GM21723 (cell line): ENCODE data around the gene CLASP1.
"Not testable (repeated sequence)": the region's sequence is repeated elsewhere in the genome, so short reads cannot be mapped to it uniquely, and the experiment has no call there.

Experiments used
- ATAC-seq: cut with Tn5 transposase; IDR thresholded peaks from one replicate; pipeline ENCODE4 v1.9.1; 2021; ENCODE audit warnings: mild to moderate bottlenecking, moderate library complexity; ENCODE audit not compliant: unreplicated experiment

Gene CLASP1

GRCh38 chr2:121359716-121360565, 289.3 kb downstream of the CLASP1 start:
- no peak for ATAC-seq

- no peak for ATAC-seq
Measured at GRCh38 chr2:121359170-121359569, 290.1 kb downstream of the CLASP1 start.

DNA sequence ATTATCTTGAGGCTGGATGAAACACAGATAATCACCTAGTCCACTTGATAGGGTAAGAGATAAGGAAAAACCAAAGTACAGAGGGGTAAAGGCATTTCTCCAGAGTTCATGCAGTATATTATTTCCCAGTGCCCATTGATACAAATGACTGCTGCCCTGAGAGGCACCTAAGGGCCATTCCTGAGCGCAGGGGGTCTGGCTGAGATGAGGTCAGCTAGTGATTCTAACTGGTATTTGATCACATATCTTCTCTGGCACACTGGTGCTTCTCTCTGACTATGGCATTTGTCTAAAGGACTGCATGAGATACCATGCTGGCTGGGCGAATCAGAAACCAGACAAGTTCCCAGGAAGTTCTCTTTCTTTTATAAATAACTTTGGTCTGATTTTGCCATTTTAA, 291.0 kb downstream of the CLASP1 start:
- ATAC-seq, result no peak

DNA sequence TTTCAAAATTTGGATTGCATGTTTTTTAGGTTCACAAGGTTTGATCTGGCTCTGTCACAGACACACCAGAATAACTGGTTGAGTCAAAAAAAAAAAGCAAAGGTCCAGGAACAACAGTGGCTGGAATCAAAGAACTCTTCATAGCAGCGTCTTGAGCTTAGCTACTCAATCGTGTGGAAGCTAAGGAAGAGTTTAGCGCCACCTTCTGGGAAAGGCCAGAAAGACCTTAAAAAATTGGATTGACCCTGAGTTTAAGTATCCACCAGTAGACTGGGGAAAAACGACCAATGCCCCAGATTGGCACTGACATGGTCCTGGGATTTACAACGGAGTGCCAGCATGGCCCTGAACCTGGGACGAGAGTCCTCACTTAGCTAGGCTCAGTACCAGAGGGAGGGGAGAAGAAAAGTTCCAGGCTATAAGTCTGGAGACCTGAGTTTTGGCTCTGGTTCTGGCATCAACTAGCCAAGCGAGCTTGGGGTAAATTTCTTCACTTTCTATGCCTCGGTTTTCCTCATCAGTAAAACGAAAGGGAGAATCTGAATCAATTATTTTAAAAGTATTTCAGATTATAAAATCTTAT, 293.1 kb downstream of the CLASP1 start:
- ATAC-seq, result no peak

DNA sequence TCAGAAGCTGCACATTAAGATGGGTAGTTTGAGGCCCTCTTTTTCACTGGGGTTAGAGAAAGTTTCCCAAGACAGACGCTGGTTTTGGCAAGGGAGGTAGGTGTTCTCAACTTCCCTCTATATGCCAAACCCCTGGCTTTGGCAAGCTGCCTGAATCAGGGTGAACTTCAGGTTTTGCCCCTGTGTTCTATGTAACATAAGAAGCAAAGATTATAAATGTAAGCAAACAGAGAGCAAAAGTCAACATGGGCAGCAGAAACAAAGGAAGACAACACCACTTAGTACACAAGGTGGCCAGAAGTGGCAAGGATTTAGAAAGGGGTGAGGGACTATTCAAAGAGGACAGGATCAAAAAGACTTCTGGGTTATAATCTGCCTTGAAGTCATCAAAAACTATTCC, 293.8 kb downstream of the CLASP1 start:
- ATAC-seq, result no peak

GRCh38 chr2:121351521-121352318, 297.5 kb downstream of the CLASP1 start:
- ATAC-seq, result no peak

- ATAC-seq, result no peak
Measured at GRCh38 chr2:121350890-121351289, 298.4 kb downstream of the CLASP1 start.

DNA sequence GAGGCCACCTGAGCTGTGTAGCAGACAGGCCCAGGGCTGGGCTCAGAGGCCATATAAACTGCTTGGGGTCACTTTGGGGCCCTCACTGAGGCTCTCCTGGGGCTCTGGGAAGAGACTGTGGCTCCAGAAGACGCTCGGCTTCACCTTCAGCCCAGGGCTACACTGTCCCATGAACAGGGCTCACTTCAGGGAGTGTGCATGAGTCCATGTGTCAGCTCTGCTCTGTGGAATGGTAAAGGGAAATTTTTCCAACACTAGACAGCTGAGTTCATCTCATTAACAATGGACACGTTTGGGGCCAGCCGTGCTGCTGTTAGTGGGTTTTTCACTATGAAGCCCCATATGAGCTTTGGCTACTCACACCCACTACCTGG, 298.9 kb downstream of the CLASP1 start:
- no peak for ATAC-seq

GRCh38 chr2:121349721-121350401, 299.4 kb downstream of the CLASP1 start:
- ATAC-seq, result no peak

GRCh38 chr2:121348128-121348740, 301.0 kb downstream of the CLASP1 start:
- no peak for ATAC-seq

DNA sequence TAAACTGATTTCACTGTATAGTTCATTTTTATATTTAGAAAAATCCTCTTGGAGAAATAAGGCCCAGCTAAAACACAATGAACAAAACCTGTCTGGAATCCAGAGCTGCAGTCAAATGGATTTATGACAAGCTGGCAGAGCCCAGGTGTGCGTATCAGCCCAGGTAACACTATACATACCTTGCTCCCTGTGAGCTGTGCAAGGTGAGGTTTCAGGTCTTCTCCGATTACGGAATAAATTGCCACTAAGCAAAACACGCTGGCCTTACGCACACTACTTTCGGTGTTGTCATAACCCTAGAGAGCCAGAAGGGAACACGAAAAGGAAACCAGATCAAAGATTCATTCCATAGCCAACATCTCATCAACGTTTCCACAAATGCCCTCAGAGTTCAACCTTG, 302.4 kb downstream of the CLASP1 start:
- ATAC-seq, result no peak

DNA sequence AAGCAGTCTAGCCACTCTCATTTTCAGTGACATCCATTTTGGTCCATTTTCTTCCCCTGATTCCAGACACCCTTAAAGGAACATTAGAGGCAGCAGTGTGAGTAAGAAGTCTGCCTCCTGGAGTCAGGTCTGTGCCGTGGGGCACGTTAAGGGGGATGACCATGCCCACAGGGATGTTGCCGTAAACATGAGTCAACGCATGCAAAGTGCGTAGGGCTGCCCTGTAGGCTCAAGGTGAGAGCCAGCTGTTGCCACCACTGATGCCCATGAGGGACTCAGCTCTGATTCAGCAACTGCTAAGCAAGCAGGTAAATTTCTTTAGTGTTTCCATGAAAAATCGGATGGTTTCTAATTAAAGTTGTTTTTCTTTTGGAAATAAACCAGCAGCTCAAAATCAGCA, 302.9 kb downstream of the CLASP1 start:
- no peak for ATAC-seq

DNA sequence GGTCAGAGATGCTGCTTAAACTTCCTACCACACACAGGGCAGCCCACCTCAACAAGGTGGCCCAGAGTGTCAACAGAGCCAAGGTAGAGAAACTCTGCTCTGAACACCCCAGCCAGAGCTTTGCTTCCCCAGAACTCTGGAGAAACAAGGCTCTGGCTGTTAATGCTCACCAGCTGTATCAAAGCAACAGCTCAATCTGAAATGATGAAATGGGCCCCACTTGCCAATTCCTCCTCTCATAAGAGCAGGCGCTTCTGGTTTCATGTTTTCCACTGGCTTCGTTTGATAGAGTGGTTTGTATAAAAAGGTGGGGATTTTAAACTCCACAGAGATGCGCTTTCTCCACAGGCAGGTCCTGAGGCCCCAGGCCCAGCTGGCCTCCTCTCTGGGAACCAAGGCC, 303.4 kb downstream of the CLASP1 start:
- no peak for ATAC-seq

DNA sequence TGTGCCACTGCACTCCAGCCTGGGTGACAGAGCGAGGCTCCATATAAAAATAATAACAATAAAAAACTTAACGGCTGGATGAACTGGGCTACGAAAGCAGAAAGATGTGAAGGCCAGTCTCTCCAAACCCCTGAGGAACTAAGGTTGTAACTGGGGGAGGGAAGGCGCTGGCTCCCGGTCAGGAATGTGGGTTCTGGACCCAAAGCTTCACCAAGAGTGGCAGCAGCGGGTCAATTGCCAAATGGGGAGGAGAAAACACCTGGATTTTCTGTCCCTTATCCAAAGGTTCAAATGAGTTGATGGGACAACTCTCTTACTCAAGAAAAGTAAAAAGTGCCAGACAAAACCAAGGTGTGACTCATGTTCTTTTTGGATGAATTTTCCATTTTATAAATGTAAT, 304.2 kb downstream of the CLASP1 start:
- no peak for ATAC-seq

GRCh38 chr2:121343828-121344399, 305.3 kb downstream of the CLASP1 start:
- ATAC-seq, result not testable (repeated sequence)

GRCh38 chr2:121343191-121343590, 306.1 kb downstream of the CLASP1 start:
- no peak for ATAC-seq

GRCh38 chr2:121342751-121343150, 306.5 kb downstream of the CLASP1 start:
- ATAC-seq, result no peak

- no peak for ATAC-seq
Measured at GRCh38 chr2:121340926-121341325, 308.3 kb downstream of the CLASP1 start.

DNA sequence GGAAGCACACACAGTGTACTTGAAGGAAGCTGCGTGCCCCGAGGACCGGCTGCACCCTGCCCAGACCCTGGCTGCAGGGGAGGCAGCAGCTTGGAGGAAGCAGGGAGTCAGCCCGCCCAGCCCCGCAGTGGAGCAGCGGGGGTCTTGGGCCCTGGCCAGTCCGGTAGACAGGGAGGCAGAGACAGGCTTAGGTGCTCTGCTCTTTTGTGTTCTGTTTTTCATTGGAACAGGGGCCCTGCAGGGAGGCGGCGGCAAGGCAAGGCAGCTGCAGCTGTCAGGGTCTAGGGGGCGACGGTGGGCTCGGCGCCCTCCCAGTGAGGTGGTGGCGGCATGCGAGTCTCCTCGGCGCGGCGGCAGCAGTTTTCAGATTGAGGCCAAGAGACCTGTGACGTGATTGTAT, 311.0 kb downstream of the CLASP1 start:
- ATAC-seq, result no peak

GRCh38 chr2:121336528-121337294, 312.6 kb downstream of the CLASP1 start:
- no peak for ATAC-seq
